Breast epithelium (tissue), 3 donors: ENCODE measurements around the gene TSPEAR.

Source experiments
- POLR2A ChIP-seq: fragments of 450-650 bp; IDR thresholded peaks from one replicate; pipeline ENCODE4 v1.6.1; 2016; ENCODE audit warnings: antibody characterized with exemption, mild to moderate bottlenecking, moderate library complexity
- TF ChIP-seq, protein P1 (sequence below), 3 donors: fragments of 450-650 bp; IDR thresholded peaks; one replicate each; pipeline ENCODE4 v1.5.1; 2016 to 2017; ENCODE audit warnings: antibody characterized with exemption in 3 of 3, mild to moderate bottlenecking in 3 of 3, moderate library complexity in 3 of 3

GRCh38 chr21:44730028-44730395 lies 18.6 kb upstream of the TSPEAR start:
- TF ChIP-seq, protein P1, sequence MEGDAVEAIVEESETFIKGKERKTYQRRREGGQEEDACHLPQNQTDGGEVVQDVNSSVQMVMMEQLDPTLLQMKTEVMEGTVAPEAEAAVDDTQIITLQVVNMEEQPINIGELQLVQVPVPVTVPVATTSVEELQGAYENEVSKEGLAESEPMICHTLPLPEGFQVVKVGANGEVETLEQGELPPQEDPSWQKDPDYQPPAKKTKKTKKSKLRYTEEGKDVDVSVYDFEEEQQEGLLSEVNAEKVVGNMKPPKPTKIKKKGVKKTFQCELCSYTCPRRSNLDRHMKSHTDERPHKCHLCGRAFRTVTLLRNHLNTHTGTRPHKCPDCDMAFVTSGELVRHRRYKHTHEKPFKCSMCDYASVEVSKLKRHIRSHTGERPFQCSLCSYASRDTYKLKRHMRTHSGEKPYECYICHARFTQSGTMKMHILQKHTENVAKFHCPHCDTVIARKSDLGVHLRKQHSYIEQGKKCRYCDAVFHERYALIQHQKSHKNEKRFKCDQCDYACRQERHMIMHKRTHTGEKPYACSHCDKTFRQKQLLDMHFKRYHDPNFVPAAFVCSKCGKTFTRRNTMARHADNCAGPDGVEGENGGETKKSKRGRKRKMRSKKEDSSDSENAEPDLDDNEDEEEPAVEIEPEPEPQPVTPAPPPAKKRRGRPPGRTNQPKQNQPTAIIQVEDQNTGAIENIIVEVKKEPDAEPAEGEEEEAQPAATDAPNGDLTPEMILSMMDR (IDR thresholded peaks at IDR 0.05), result no peak
- TF ChIP-seq POLR2A, result no peak
